Inflammatory macrophage treated with lipopolysaccharide for 4 hours (primary cell): ENCODE results near the gene DCLK2.

Experiments
- DNase-seq: peaks from one replicate; pipeline ENCODE4 v3.0.0-alpha.2; 2020

DCLK2 gene

GRCh38 chr4:150078041-150078578 lies at the start of gene DCLK2:
DCLK2 (plus strand) TSS chr4:150078445; CDS start chr4:150079028, 583 bp downstream.
- DNase-seq: peak; percentile 74

GRCh38 chr4:150032541-150032940 lies 45.7 kb upstream of the DCLK2 start:
- DNase-seq: no peak

- DNase-seq: no peak
Observed at GRCh38 chr4:150033081-150033480, 45.2 kb upstream of the DCLK2 start.

- no peak for DNase-seq
Observed at GRCh38 chr4:150033901-150034300, 44.3 kb upstream of the DCLK2 start.

DNA sequence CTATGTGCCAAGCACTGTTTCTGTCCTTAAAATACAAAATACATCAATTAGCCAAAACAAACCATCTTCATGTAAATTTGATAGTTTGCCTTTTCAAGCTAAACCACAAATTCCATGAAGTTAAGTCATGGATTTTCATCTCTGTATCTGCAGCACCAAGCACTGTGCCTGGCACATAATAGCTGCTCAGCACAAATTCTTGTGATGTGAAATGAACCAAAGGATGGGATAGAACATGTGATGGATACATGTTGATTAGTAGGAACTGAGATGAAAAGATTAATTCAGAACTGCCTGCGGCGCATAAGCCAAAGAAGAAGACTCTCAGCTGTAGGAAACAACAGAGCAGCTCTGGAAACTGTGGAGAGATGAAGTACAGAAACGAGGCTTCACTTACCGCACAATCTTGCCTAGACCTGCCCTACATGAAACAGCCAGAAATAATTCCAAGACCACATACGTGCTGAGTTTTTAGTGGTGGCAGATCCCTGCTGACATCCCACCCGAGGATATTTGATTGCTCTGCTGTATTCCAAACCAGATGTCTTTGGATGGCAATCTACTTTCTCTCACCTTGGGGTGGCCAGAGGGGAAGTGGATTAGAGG lies 40.9 kb upstream of the DCLK2 start:
- no peak for DNase-seq

GRCh38 chr4:150038335-150039076 lies 39.7 kb upstream of the DCLK2 start:
- no peak for DNase-seq

GRCh38 chr4:150039274-150040127 lies 38.7 kb upstream of the DCLK2 start:
- no peak for DNase-seq

DNA sequence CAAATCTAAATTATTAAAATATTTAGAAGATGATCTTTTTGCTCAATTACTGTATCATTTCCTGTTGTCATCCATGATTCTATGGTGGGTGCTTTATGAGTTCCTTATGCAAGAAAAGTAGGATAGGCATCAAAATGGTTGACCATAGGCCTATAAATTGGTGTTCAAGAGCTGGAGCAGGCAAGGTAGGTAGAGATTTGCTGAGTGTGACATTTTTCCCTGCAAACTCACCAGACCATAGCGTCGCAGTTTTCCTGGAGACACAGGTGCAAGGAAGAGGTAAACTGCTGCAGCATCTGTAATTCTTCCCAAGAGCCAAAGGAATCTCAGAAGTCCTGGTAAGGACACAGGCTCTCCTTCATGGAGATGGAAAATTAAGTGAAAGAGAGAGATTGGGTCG lies 33.7 kb upstream of the DCLK2 start:
- DNase-seq: no peak

GRCh38 chr4:150045410-150045809 lies 32.8 kb upstream of the DCLK2 start:
- no peak for DNase-seq

DNA sequence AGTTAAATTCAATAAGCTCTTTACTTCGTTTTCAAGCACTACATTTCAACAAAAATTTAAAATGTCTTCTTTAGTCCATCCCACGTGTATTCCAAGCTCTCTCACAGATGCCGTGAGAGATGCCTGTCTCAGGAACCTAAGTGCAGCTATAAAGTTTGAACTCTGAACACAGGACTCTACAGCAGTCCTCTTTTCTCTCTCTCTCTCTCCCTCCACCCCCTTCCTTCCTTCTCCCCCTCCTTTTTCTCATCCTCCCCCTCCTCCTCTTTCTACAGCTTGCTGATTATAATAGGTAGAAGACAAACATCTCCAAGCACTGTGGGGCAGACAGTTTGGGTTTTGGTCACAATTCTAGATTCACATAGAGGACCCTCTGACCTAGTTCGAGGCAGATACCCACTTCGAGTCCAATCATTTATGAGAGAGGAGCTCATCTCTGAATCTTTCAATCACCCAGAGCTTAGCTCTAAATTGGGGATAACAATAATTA lies 31.5 kb upstream of the DCLK2 start:
- no peak for DNase-seq

DNA sequence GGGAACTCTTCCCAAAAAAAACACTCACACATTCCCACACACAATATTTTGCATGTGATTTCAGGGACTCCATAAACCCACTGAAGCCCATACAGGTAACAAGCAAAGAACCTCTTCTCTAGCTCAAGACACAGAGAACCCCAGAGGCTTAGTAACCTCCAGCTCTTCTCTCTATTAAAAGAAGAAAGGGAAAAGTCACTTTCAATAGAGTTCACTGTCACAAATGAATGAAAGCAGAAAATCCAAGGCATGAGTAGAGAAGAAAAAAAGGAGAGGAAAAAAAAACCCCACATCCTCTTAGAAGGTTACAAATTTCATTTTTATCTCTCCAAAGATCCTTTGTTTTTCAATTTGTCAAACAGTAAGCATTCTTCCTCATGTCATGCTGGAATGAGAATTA lies 30.7 kb upstream of the DCLK2 start:
- DNase-seq: no peak

GRCh38 chr4:150049682-150050081 lies 28.6 kb upstream of the DCLK2 start:
- DNase-seq: no peak

DNA sequence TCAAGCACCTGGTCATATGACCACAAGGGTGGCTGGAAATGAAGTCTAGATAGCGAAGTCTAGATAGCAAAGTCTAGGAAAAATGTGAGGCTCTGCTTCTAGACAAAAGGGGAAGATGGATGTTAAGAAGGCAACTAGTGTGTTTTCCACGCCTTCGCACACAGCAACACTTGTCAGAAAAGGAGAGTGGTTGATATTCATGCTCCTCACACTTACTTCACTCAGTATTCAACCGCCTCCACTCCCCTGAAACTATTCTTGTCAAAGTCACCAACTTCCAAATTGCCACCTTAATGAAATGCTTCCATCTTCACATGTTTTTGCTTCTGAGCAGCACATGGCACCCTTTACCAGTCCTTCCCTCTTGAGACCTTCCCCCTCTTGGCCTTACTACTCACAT lies 27.7 kb upstream of the DCLK2 start:
- DNase-seq: no peak

DNA sequence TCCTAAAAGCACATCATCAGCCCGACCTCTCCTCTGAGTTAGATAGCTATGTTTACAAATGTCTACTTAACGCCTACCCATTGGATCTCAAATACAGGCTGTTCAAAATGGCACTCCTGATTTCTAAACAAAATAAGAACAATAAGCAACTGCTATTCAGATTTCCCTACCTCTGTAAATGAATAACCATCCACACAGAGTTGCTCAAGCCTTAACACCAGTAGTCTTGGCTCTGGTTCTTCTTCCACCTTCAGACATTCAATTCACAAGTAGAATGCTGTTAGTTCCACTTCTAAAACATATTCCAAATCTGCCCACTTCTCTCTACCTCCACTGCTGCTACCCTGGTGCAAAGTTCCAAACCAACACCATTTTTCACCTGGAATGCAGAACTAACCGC lies 27.1 kb upstream of the DCLK2 start:
- DNase-seq: no peak

DNA sequence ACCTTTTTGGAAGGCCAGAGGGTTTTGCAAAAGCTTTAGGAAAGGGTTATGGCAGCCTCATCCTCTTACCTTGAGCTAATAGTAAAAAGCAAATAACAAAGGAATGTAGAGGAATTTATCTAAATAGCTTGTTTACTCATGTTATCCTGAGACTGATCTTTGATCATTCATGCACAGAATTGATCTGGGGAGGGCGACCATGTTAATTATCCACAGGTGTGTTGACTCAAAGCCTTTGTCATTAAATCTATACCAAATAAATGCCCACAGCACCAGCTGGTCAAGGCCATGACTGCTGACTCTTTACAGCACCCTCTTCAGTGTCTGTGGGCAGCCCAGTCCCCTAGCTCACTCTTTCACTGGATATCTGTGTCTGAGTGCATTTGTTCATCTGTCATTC lies 22.8 kb upstream of the DCLK2 start:
- no peak for DNase-seq

GRCh38 chr4:150056569-150056968 lies 21.7 kb upstream of the DCLK2 start:
- DNase-seq: no peak

GRCh38 chr4:150061086-150061776 lies 17.0 kb upstream of the DCLK2 start:
- DNase-seq: peak; percentile 67

GRCh38 chr4:150063128-150063527 lies 15.1 kb upstream of the DCLK2 start:
- DNase-seq: peak; percentile 48

DNA sequence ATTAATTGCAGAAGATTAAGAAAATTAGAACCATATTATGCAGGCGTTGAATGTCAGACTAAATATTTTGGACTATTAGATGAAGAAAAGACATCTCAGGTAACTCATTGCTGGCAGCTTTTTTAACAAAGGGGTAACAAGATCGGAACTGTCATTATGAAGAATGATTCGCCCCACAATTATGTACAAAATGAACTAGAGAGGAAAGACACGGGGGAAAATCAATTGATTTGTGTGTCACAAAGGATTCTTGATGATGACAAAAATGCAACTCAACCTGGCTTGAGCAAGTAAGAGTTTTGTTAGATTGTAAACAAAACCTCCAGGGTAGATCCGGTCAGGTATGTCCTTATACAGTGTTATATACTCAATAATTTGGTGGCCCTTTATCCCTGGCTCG lies 12.5 kb upstream of the DCLK2 start:
- no peak for DNase-seq

GRCh38 chr4:150067859-150068258 lies 10.4 kb upstream of the DCLK2 start:
- DNase-seq: no peak

- peak; percentile 52 for DNase-seq
Observed at GRCh38 chr4:150068300-150068960, 9.8 kb upstream of the DCLK2 start.

- DNase-seq: no peak
Observed at GRCh38 chr4:150069353-150069752, 8.9 kb upstream of the DCLK2 start.
